GM21367 (cell line): ENCODE measurements around the gene CSTB.

ENCODE experiments used
- ATAC-seq: cut with Tn5 transposase; IDR thresholded peaks from one replicate; pipeline ENCODE4 v1.9.1; 2021; ENCODE audit not compliant: unreplicated experiment

Gene CSTB

GRCh38 chr21:43811262-43812105 lies 35.4 kb upstream of the CSTB start:
- no peak for ATAC-seq

DNA sequence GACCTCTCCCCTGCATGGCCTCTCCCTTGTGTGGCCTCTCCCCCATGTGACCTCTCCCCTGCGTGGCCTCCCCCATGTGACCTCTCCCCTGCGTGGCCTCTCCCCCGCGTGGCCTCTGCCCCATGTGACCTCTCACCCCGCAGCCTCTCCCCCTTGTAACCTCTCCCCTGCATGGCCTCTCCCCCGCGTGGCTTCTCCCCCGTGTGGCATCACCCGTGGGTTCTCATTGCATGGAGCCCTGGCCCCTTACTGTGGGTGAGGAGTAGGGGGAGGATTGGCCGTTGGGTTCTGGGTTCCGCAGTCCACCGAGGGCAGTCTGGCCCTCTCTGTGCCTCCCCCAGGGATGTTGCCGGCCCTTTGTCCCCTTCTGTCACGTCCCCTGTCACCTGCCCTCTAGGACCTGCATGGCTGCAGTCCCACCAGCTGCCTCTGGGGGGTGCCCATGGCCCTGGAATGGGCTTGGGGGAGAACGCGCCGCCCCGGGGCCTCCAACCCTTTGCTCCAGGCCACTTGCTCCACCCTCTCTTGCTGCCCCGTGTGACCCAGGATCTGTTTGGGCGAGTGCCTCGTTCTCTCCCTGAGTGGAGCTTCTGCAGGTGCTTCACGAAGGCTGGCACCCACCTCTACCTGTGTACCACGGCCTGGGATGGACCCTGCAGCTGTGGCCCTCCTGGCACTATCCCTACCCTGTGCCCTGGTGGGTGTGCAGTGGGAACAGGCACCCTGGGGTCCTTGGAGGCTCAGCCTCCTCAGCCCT lies 34.6 kb upstream of the CSTB start:
- ATAC-seq, result peak; percentile 54

DNA sequence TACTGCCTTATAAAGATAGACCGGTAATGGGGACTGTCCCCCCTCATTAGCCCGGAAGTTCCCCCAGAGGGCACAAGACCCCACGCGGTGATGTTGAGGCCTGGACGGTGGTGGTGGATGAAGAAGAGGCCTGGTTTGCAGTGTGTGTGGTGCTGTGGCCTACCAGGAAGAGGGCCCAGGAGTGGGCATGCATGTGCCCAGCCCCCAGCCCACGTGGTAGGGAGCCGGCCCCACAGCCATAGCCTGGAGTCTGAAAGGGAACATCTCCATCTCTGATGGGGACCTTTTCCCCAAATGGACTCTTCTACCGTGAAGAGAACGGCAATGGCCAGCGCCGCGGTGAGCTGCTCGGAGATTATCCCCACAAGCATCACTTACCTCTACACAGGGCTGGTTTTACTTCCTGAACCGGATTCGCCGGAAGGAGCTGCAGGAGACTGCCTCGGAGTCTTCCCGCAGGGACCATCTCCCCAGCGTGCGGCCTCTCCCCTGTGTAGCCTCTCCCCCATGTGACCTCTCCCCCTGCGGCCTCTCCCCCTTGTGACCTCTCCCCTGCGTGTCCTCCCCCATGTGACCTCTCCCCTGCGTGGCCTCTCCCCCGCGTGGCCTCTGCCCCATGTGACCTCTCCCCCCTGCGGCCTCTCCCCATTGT lies 33.9 kb upstream of the CSTB start:
- ATAC-seq, result no peak

DNA sequence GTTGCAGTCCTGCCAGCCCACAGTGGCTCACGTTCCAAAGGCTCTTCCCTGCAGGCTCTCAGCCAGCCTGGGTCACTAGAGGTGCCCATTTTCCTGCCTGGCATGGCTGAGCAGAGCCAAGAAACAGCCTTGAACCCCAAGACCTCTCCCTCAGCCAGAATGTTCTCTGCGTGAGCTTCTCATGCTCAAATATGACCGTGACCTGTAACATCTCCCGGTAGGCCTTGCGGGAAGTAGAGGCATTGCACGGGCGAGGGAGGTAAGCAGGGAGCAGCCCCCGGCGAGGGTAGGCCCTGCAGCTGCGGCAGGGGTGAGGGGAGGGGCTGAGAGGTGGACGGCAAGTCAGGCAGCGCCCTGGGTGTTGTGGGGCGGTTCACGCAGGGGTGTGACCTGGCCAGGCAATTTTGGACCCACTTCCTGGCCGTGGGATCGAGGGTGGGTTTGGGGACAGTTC lies 33.3 kb upstream of the CSTB start:
- ATAC-seq, result no peak

- ATAC-seq, result no peak
Measured at GRCh38 chr21:43808832-43809251, 32.7 kb upstream of the CSTB start.

DNA sequence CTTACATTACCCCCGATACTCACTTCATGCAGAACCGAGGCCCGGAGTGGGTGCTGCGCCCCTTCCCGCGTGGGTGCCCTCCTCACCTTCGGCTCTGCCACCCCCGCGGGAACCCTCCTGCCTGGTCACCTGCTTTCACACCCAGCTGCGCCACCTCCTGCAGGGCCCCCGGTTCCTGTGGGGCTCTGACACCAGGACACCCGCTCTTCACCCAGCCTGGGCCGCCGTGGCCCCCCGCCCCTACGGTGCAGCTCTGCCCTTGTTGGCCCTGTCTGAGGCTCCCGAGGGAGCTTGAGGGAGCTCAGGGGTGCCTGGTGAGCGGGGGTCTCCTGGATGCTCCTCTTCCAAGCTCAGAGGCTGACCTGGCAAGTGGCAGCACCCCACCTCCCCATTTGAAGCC lies 32.3 kb upstream of the CSTB start:
- ATAC-seq, result no peak

GRCh38 chr21:43806017-43806710 lies 30.1 kb upstream of the CSTB start:
- ATAC-seq, result no peak

GRCh38 chr21:43805275-43805800 lies 29.2 kb upstream of the CSTB start:
- peak; percentile 69 for ATAC-seq

GRCh38 chr21:43803558-43804300 lies 27.6 kb upstream of the CSTB start:
- ATAC-seq, result no peak

- ATAC-seq, result no peak
Measured at GRCh38 chr21:43802713-43803313, 26.7 kb upstream of the CSTB start.

DNA sequence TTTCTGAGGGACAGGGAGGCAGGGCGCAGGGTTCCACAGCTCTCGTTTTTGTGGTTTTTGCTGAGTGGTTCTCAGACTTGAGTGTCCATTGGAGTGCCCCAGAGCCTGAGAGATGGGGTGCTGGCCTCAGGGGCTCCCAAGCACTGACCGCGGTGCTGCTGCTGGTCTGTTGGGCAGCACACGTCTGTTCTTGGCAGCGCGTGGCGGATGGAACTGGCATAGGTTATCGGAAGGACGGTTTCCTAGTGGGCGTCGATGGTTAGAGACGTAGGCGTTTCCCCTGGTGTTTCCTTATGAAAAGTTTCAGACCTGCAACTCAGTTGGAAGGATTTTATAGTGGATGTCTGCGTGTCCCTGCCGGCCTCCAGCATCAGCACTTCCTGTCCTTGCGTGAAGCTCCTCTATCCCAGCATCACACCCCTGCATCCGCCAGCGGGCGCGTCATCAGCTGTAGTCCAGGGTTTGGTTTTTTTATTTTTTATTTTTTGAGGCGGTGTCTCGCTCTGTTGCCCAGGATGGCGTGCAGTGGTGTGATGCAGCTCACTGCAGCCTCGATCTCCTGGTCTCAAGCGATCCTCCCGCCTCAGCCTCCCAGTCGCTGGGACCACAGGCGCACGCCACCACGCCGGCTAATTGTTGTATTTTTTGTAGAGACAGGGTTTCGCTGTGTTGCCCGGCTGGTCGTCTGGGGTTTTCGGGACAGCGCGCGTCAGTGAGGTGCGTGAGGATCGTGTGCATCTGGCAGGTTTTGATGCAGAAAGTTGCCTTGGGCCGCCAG lies 25.1 kb upstream of the CSTB start:
- ATAC-seq, result no peak

DNA sequence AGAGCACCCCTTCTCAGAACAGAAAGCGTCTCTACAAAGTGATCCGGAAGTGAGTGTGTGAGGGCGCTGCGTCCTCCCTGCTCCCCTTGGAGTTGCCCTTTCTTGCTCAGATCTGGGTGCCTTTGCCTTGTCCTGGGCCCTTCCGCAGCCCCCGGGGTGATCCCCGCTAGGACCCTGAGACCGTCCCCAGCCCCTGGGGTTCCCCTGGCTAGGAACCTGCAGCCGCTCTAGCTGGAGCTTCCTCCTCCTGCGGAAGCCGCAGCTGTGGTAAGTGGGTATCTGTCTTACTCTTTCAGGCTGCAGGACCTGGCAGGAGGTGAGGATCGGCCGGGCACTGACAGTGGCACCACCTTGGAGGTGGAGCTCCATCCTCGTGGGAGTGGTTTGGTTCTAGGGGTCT lies 24.5 kb upstream of the CSTB start:
- ATAC-seq, result no peak

GRCh38 chr21:43800124-43800523 lies 24.0 kb upstream of the CSTB start:
- ATAC-seq, result no peak

- no peak for ATAC-seq
Measured at GRCh38 chr21:43799301-43799840, 23.3 kb upstream of the CSTB start.

GRCh38 chr21:43797925-43798715 lies 22.0 kb upstream of the CSTB start:
- ATAC-seq, result no peak

DNA sequence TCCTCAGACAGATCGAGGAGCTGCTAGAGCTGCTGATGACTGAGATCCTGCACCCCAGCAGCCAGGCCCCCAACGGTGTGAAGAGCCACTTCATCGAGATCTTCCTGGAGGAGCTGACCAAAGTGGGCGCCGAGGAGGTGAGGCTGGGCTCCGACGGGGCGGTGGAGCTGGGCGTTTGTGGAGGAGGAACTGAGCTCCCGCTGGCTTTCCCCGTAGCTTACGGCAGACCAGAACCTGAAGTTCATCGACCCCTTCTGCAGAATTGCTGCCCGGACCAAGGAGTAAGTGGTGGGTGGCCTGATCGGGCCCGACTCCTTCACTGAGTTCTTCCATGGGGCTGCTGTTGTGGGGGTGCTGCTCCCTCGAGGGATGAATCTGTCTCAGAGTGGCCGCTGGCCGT lies 21.3 kb upstream of the CSTB start:
- ATAC-seq, result no peak

DNA sequence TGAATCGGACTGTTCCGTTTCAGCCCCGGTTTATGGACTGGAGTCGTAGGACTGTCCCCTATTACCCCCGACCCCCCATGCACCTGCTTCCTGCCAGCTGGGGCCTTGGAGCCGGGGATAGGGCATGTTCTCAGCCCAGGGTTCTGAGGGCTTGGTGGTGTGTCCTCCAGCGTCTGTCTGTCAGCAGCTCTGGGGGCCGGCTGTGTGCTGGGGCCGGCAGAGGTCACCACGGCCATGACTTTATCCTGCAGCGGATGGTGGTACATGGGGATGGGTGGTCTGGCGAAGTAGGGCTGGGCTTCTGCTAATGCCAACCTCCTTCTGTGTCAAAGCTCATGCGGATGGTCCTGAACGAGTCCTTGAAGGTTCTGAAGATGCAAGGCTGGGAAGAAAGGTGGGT lies 18.7 kb upstream of the CSTB start:
- ATAC-seq, result no peak

DNA sequence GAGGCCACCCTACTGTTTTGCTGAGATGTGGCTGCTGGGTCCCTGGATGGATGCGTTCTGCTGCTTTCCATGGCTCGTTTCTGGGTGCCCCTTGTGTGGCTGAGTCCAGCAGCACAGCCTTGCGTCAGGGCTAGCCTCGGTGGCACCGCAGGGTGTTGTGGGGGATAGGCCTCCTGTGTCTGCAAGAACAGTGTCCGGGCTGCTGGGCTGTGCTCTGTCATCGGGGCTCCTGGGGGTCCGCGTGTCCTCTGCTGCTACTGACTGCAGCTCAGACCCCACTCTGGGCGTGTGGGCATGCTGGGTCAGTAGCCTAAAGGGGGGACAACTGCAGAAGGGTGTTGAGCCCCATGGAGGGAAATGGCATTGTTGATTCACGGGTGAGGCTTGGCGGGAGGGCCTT lies 18.2 kb upstream of the CSTB start:
- no peak for ATAC-seq
